ENCODE results near the gene PPP2R5B.
"Not testable (repeated sequence)": the region's sequence is repeated elsewhere in the genome, so short reads cannot be mapped to it uniquely, and the experiment has no call there.

Gene PPP2R5B

DNA sequence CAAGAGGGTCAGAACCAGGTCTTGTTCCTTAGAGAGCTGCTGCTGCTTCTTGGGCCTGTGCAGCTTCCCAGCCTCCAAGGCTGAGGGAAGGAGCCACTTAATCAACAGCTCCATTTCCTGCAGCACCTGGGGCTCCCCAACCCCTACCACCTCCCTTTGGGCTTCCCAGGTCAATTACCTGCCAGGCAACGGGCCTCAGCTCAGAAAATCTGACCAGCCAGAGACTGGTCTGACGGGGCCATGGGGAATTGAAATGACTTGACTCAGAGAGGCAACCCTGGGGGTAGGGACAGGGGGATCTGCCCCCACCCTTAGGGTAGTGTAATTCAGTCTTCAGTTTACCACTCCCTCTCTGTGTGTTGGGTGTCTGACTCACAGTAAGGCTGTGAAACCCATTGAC lies 52.2 kb downstream of the PPP2R5B start:
- DNase-seq (ENCODE audit: low spot score) = no peak

DNA sequence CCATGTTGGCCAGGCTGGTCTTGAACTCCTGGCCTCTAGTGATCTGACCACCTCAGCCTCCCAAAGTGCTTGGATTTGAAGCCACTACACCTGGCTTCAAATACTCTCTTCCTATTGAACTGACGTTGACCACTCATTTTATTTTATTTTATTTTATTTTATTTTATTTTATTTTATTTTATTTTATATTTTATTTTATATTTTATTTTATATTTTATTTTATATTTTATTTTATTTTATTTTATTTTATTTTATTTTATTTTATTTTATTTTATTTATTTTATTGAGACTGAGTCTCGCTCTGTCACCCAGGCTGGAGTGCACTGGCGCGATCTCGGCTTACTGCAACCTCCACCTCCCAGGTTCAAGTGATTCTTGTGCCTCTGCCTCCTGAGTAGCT lies 58.9 kb downstream of the PPP2R5B start:
- DNase-seq (ENCODE audit: low spot score) = not testable (repeated sequence)

All from AG20443 (cell line).